Stimulated activated naive CD8-positive, alpha-beta T cell treated with anti-CD3 and anti-CD28 coated beads, Interleukin-15, amount 100 ng/mL, for 72 hours (primary cell): ENCODE measurements around the gene TRIM36.
A peak's percentile ranks its signal among the peaks of the same experiment; 100 is the strongest.

Experiments used
- ATAC-seq: fragments of 150-1000 bp; cut with Tn5 transposase; 2 replicates; pipeline ENCODE4 v1.10.0; 2021; ENCODE audit warnings: mild to moderate bottlenecking, moderate library complexity
- DNase-seq, 2 donors: peaks; one replicate each; pipeline ENCODE4 v3.0.0; 2021 to 2022
- H3K27ac Mint-ChIP-seq, 2 donors: one replicate each; pipeline ENCODE4 v1.8.0; 2022; ENCODE audit warnings: mild to moderate bottlenecking in 2 of 2, mixed read lengths in 2 of 2, moderate library complexity in 2 of 2
- H3K27me3 Mint-ChIP-seq: one replicate; pipeline ENCODE4 v1.8.0; 2022; ENCODE audit warnings: mixed read lengths
- H3K4me1 Mint-ChIP-seq: one replicate; pipeline ENCODE4 v1.8.0; 2022; ENCODE audit warnings: mild to moderate bottlenecking, mixed read lengths
- H3K4me3 Mint-ChIP-seq, 2 donors: one replicate each; pipeline ENCODE4 v1.8.0; 2022; ENCODE audit warnings: mild to moderate bottlenecking in 2 of 2, mixed read lengths in 2 of 2, moderate library complexity in 1 of 2
- H3K9me3 Mint-ChIP-seq, 2 donors: one replicate each; pipeline ENCODE4 v1.8.0; 2022; ENCODE audit warnings: mixed read lengths in 2 of 2

Gene TRIM36

GRCh38 chr5:115124741-115125140 is 45.0 kb downstream of the TRIM36 start:
- DNase-seq = no peak
- H3K27me3 Mint-ChIP-seq = peaks cover 18% of the 10 kb centered on the region

GRCh38 chr5:115116001-115116400 is 53.7 kb downstream of the TRIM36 start:
- DNase-seq (no peak), ATAC-seq (no peak)
- H3K9me3 Mint-ChIP-seq = peaks cover 7 to 15% of the 10 kb centered on the region in 2 donors
- no peak overlapping the region for H3K27ac Mint-ChIP-seq
- no peaks in the 10 kb centered on the region for H3K4me1 Mint-ChIP-seq
- H3K4me3 Mint-ChIP-seq = no peak overlapping the region
- H3K27me3 Mint-ChIP-seq = peaks cover 75% of the 10 kb centered on the region

More at GRCh38 chr5:115124741-115125140, 45.0 kb downstream of the TRIM36 start:
- ATAC-seq = no peak
- Mint-ChIP-seq H3K4me1 (no peaks in the 10 kb centered on the region), H3K4me3 (no peak overlapping the region), H3K27ac (no peak overlapping the region), H3K9me3 (peaks cover 0 to 6% of the 10 kb centered on the region in 2 donors)

GRCh38 chr5:115109840-115110239 is 59.9 kb downstream of the TRIM36 start:
- Mint-ChIP-seq H3K27me3 (peaks cover 34% of the 10 kb centered on the region), H3K27ac (no peak overlapping the region), H3K4me1 (no peaks in the 10 kb centered on the region), H3K4me3 (no peak overlapping the region), H3K9me3 (no peaks in the 10 kb centered on the region)
- ATAC-seq (no peak), DNase-seq (no peak)

- Mint-ChIP-seq H3K4me1 (no peaks in the 10 kb centered on the region), H3K27ac (no peak overlapping the region), H3K9me3 (no peaks in the 10 kb centered on the region), H3K4me3 (no peak overlapping the region), H3K27me3 (peaks cover 34% of the 10 kb centered on the region)
- no peak for DNase-seq
- no peak for ATAC-seq
These were observed 60.4 kb downstream of the TRIM36 start for GRCh38 chr5:115109356-115109755.

- H3K27me3 Mint-ChIP-seq = peaks cover 9% of the 10 kb centered on the region
- ATAC-seq (no peak), DNase-seq (no peak)
- H3K9me3 Mint-ChIP-seq = no peaks in the 10 kb centered on the region
- no peak overlapping the region for H3K4me3 Mint-ChIP-seq
- no peak overlapping the region for H3K27ac Mint-ChIP-seq
- H3K4me1 Mint-ChIP-seq = no peaks in the 10 kb centered on the region
These were observed 69.3 kb downstream of the TRIM36 start for GRCh38 chr5:115100319-115100955.

GRCh38 chr5:115098041-115098702 is 71.5 kb downstream of the TRIM36 start:
- Mint-ChIP-seq H3K9me3 (no peaks in the 10 kb centered on the region), H3K27ac (no peak overlapping the region), H3K4me1 (no peaks in the 10 kb centered on the region), H3K27me3 (no peaks in the 10 kb centered on the region), H3K4me3 (no peak overlapping the region)
- ATAC-seq = peak; percentile 84
- peak; percentile 30 to 33 for DNase-seq

GRCh38 chr5:115097236-115097635 is 72.5 kb downstream of the TRIM36 start:
- H3K4me3 Mint-ChIP-seq = no peak overlapping the region
- DNase-seq (no peak), ATAC-seq (no peak)
- no peaks in the 10 kb centered on the region for H3K4me1 Mint-ChIP-seq
- H3K27me3 Mint-ChIP-seq = peaks cover 8% of the 10 kb centered on the region
- no peak overlapping the region for H3K27ac Mint-ChIP-seq
- H3K9me3 Mint-ChIP-seq = no peaks in the 10 kb centered on the region

- Mint-ChIP-seq H3K4me1 (no peaks in the 10 kb centered on the region), H3K9me3 (no peaks in the 10 kb centered on the region), H3K27ac (no peak overlapping the region), H3K4me3 (no peak overlapping the region), H3K27me3 (peaks cover 16% of the 10 kb centered on the region)
- DNase-seq = no peak
- ATAC-seq = no peak
These were observed 73.5 kb downstream of the TRIM36 start for GRCh38 chr5:115096034-115096769.

- no peaks in the 10 kb centered on the region for H3K4me1 Mint-ChIP-seq
- no peak overlapping the region for H3K4me3 Mint-ChIP-seq
- peaks cover 58% of the 10 kb centered on the region for H3K27me3 Mint-ChIP-seq
- H3K27ac Mint-ChIP-seq = no peak overlapping the region
- DNase-seq = no peak
- no peak for ATAC-seq
- H3K9me3 Mint-ChIP-seq = no peaks in the 10 kb centered on the region
These were observed 81.8 kb downstream of the TRIM36 start for GRCh38 chr5:115087951-115088350.

- Mint-ChIP-seq H3K4me1 (no peaks in the 10 kb centered on the region), H3K27ac (no peak overlapping the region), H3K9me3 (no peaks in the 10 kb centered on the region), H3K4me3 (no peak overlapping the region), H3K27me3 (peaks cover 60% of the 10 kb centered on the region)
- ATAC-seq (no peak), DNase-seq (no peak)
These were observed 83.2 kb downstream of the TRIM36 start for GRCh38 chr5:115086473-115086872.

- ATAC-seq = no peak
- no peaks in the 10 kb centered on the region for H3K4me1 Mint-ChIP-seq
- no peak overlapping the region for H3K4me3 Mint-ChIP-seq
- no peak for DNase-seq
- peaks cover 54% of the 10 kb centered on the region for H3K27me3 Mint-ChIP-seq
- no peak overlapping the region for H3K27ac Mint-ChIP-seq
- no peaks in the 10 kb centered on the region for H3K9me3 Mint-ChIP-seq
These were observed 85.4 kb downstream of the TRIM36 start for GRCh38 chr5:115084246-115084793.

GRCh38 chr5:115079924-115080623 is 89.6 kb downstream of the TRIM36 start:
- Mint-ChIP-seq H3K9me3 (no peaks in the 10 kb centered on the region), H3K4me3 (no peak overlapping the region), H3K27ac (no peak overlapping the region), H3K27me3 (peaks cover 25% of the 10 kb centered on the region), H3K4me1 (no peaks in the 10 kb centered on the region)
- DNase-seq (no peak), ATAC-seq (no peak)
